ENCODE results near the gene NPW.

Gene NPW

DNA sequence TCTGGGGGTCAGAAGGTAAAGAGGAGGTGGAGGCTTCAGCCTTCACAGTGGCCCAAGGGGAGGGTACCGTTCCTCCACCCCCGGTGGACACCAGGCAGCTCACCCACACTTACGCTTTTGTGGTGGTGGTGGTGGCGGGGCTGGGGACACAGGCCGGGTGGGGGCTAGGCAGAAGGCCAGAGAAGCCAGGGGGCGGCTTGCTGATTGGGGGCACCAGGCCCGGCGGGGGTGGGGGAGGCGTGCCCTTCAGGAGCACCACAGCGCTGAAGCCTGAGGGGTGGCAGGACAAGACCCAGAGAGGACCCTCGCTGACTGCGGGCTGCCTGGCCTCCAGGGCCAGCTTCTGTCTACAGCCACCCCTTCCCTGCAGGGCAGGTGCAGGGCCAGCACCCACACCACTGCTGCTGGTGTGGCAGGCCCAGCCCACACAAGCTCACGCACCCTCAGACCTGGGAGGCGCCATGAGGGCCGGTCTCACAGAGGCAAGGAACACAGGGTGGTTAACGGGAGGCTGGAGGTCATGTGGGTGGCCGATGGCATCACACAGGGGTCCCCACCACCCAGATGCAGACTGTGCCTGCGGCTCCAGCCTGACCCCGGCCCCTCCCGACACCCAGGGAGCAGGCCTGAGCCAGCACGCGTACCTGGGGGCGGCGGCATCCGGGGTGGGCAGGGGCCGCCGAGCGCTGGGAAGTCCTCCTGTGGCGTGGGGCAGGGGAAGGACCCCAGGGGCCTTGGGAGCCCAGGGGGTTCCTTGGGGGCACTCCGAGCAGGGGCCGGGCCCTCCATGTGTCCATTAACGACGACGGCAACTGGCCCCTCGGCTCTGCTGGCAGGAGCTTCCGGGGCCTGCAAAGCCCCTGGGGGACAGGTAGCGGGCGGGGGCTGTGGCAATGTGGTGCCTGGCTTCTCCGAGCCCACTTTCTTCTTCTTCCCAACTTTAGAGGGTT lies 20.5 kb upstream of the NPW start:
- H3K4me1 ChIP-seq (ENCODE audit: control insufficient read depth, insufficient read depth, low read length): peaks cover 2% of the 10 kb centered on the region
- no peak overlapping the region for H3K4me3 ChIP-seq (ENCODE audit: low read depth, low read length)
- peaks cover 58% of the 10 kb centered on the region for H3K36me3 ChIP-seq (ENCODE audit: control insufficient read depth, insufficient read depth, low read length)
- no peaks in the 10 kb centered on the region for H3K27me3 ChIP-seq (ENCODE audit: control insufficient read depth, insufficient read depth, low read length)
- no peaks in the 10 kb centered on the region for H3K9me3 ChIP-seq (ENCODE audit: control insufficient read depth, insufficient read depth, low read length)
- H3K9ac ChIP-seq (ENCODE audit: low read depth, low read length): no peak overlapping the region

DNA sequence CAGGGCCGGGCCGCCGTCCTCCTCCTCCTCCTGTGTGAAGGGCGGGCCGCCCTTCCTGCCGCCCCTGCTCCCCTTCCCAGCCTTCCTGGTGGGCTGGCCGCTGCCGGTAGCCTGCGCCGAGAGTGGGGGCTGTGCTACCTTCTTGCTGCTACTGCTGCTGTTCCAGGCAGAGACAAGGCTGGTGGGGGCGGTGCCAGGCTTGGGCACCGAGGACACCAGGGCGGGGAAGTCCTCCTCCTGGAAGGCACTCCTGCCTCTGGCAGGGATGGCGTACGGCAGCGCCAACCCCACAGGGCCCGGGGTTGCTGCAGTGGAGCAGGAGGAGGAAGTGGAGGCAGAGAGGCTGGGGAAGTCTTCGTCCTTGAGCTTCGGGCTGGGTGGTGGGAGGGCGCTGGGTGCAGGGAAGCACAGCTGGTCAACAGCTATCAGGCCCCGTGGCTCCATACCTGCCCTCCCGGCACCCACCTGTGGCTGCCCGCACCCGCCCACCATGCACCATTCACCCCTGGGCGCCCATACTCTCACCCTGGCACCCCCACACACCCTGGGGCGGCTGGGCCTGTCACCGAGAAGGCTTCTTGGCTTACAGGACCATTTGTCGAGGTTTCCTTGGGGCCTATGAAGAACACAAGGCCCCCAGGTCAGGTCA lies 19.6 kb upstream of the NPW start:
- peaks cover 2% of the 10 kb centered on the region for H3K4me1 ChIP-seq (ENCODE audit: control insufficient read depth, insufficient read depth, low read length)
- no peak overlapping the region for H3K4me3 ChIP-seq (ENCODE audit: low read depth, low read length)
- H3K36me3 ChIP-seq (ENCODE audit: control insufficient read depth, insufficient read depth, low read length): peaks cover 58% of the 10 kb centered on the region
- H3K9me3 ChIP-seq (ENCODE audit: control insufficient read depth, insufficient read depth, low read length): no peaks in the 10 kb centered on the region
- no peak overlapping the region for H3K9ac ChIP-seq (ENCODE audit: low read depth, low read length)
- H3K27me3 ChIP-seq (ENCODE audit: control insufficient read depth, insufficient read depth, low read length): no peaks in the 10 kb centered on the region

DNA sequence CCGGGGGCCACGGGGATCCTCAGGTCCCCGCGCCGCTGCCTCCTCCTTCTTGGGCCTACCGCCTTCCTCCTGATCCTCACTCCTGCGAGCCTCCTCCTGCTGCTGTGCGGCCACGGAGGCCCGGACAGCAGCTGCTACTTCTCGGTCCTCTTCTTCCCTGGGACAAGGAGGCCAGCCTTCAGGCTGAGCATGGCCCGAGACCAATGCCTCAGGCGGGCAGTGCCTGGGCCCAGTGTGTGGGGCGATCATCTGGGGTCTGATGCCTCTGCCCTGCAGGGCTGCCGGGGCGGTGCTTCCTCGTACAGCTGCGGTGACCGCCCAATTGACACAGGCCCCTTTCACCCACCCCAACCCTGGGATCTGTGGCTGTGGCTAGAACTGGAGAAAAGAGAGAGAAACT lies 18.6 kb upstream of the NPW start:
- H3K27me3 ChIP-seq (ENCODE audit: control insufficient read depth, insufficient read depth, low read length): no peaks in the 10 kb centered on the region
- peaks cover 58% of the 10 kb centered on the region for H3K36me3 ChIP-seq (ENCODE audit: control insufficient read depth, insufficient read depth, low read length)
- H3K4me3 ChIP-seq (ENCODE audit: low read depth, low read length): no peak overlapping the region
- H3K4me1 ChIP-seq (ENCODE audit: control insufficient read depth, insufficient read depth, low read length): peaks cover 2% of the 10 kb centered on the region
- no peak overlapping the region for H3K9ac ChIP-seq (ENCODE audit: low read depth, low read length)
- no peaks in the 10 kb centered on the region for H3K9me3 ChIP-seq (ENCODE audit: control insufficient read depth, insufficient read depth, low read length)

DNA sequence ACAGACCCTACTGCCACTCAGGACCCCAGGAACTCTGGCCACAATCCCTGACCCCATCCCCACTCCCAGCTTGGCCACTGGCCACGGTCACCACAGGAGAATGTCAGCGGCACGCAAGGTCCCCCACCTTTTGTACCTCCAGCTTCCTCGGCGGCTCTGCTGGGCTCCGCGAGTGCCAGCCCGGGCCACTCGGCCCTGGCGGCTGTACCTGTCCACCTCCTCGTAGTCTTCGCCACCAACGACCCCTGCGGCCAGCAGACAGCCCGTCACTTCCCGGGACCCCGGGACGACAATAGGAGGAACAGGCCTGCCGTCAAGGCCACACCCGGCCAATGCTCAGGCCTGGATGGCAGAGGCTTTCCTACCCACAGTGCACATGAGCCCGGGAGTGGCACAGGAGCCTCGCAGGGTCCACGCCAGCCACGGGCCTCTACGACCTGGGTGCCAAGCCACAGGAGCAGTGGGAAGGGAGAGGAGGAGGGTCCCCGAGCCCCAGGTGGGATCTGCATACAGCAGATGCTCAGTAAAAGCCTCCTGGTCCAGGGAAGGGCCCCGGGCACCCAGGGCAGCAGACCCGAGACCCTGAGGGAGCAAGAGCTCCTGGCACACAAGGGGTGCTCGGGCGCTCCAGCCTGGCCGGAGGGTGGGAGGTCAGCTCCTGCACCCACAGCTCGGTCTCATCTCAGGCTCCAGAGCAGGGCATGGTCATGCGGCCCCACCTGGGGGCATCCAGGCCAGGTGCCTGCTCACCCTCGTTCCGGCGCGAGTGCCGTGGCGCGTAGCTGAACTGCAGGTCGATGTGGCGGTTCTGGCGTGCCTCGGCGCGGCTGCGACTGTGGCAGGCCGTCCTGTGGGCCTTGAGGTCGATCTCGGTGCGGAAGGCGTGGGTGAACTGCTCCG lies 17.9 kb upstream of the NPW start:
- no peak overlapping the region for H3K9ac ChIP-seq (ENCODE audit: low read depth, low read length)
- H3K9me3 ChIP-seq (ENCODE audit: control insufficient read depth, insufficient read depth, low read length): no peaks in the 10 kb centered on the region
- peaks cover 58% of the 10 kb centered on the region for H3K36me3 ChIP-seq (ENCODE audit: control insufficient read depth, insufficient read depth, low read length)
- no peak overlapping the region for H3K4me3 ChIP-seq (ENCODE audit: low read depth, low read length)
- peaks cover 2% of the 10 kb centered on the region for H3K4me1 ChIP-seq (ENCODE audit: control insufficient read depth, insufficient read depth, low read length)
- no peaks in the 10 kb centered on the region for H3K27me3 ChIP-seq (ENCODE audit: control insufficient read depth, insufficient read depth, low read length)

DNA sequence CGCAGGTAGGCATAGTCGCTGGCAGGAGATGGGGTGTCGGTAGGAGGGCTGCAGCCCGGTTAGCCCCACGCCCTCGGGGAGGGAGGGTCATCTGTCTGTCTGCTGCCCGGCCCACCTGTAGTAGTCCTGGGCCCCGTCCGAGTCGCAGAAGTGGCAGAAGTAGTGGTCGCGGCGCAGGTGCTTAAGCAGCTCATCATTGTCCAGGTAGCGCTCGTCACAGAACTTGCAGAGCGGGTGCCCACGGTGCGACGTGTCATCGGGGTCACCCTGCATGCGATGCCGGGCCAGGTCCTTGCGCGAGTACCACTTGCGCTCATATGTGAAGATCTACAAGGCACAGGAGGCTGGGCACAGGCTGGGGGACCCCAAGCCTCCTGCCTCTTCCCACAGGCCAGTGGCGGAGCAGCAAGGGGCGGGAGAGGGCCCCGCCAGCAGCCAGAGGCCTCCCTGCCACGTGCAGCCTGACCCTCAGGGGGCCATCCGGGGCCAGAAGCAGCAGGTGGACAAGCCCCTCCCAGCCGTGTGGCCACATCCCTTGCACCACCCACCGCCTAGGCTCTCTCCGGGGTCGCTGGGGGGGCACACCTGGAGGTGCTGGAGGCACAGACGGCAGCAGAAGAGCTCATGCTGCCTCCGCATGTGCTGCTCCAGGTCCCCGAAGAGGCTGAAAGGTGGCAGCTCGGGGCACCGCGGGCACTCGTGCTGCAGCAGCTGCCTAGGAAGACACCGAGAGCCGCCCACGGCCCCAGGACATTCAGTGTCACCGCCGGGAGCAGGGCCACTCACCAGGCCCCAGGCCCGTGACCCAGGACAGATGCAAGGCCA lies 17.0 kb upstream of the NPW start:
- Histone ChIP-seq H3K9me3 (ENCODE audit: control insufficient read depth, insufficient read depth, low read length) (no peaks in the 10 kb centered on the region), H3K4me1 (ENCODE audit: control insufficient read depth, insufficient read depth, low read length) (peaks cover 2% of the 10 kb centered on the region), H3K4me3 (ENCODE audit: low read depth, low read length) (no peak overlapping the region), H3K9ac (ENCODE audit: low read depth, low read length) (no peak overlapping the region), H3K36me3 (ENCODE audit: control insufficient read depth, insufficient read depth, low read length) (peaks cover 58% of the 10 kb centered on the region), H3K27me3 (ENCODE audit: control insufficient read depth, insufficient read depth, low read length) (no peaks in the 10 kb centered on the region)

DNA sequence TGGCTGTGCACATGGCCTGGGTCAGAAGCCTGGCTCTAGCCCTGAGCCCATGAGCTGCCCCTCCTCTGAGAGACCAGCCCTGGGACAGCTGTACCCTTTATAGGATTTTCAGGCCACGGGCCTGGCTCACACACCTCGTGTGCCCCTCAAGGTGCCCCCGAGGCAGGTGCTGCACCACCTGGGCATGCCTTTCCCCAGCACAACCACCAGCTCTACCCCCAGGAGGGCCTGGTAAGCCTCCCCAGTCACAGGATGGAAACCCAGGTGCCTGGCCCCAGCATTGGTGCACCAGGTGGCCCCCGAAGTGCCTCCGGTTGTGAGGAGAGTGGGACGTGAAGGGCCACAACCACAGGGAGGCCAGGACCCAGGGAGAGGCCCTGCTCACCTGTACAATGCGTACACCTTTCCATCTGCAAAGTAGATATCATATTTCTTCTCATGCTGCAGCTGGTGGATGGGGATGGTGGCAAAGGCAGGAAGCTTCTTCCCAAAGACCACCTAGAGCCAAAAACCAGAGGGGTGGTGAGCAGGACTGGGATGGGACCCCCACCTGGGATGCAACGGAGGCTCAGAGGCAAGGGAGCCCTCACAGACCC lies 16.3 kb upstream of the NPW start:
- Histone ChIP-seq H3K9me3 (ENCODE audit: control insufficient read depth, insufficient read depth, low read length) (no peaks in the 10 kb centered on the region), H3K36me3 (ENCODE audit: control insufficient read depth, insufficient read depth, low read length) (peaks cover 52% of the 10 kb centered on the region), H3K4me3 (ENCODE audit: low read depth, low read length) (no peak overlapping the region), H3K27me3 (ENCODE audit: control insufficient read depth, insufficient read depth, low read length) (no peaks in the 10 kb centered on the region), H3K4me1 (ENCODE audit: control insufficient read depth, insufficient read depth, low read length) (peaks cover 5% of the 10 kb centered on the region), H3K9ac (ENCODE audit: low read depth, low read length) (no peak overlapping the region)

DNA sequence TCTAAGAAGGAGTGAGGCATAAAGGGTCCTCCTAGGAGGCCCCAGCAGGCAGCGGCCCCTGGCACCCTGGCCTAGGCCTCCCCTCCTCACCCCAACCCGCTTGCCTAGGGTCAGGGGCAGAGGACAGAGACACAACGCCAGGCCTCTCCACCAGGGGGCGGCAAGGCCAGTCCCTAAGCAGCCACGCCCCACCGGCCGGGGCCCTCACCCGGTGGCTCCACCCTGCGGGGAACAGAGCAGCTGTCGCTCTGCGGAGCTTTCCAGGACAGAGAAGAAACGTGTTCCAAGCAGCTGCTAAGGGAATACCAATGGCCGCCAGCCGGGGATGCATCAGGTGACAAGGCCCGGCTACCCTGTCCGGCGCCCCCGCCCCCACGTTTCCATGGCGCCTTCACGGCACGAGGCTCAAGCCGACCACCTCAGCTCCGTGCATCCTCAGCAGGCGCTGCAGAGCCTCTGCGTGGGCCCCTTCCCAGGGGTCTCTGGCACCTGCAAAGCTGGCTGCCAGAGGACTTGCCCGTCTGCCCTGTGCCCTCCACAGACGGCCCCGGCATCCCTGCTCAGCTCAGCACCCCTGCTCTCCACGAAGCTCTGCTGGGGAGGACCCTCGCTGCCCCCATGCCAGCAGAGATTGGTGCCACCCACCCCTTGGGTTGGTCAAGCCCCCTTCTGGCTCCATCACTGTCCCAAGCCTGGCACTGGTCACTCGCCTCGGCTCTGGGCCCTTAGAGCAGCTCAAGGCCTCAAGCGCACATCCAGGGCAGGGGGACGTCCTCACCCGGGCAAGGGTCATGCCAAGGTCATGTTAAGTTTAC lies 15.6 kb upstream of the NPW start:
- Histone ChIP-seq H3K9ac (ENCODE audit: low read depth, low read length) (no peak overlapping the region), H3K4me3 (ENCODE audit: low read depth, low read length) (no peak overlapping the region), H3K9me3 (ENCODE audit: control insufficient read depth, insufficient read depth, low read length) (no peaks in the 10 kb centered on the region), H3K36me3 (ENCODE audit: control insufficient read depth, insufficient read depth, low read length) (peaks cover 49% of the 10 kb centered on the region), H3K27me3 (ENCODE audit: control insufficient read depth, insufficient read depth, low read length) (no peaks in the 10 kb centered on the region), H3K4me1 (ENCODE audit: control insufficient read depth, insufficient read depth, low read length) (peaks cover 7% of the 10 kb centered on the region)

DNA sequence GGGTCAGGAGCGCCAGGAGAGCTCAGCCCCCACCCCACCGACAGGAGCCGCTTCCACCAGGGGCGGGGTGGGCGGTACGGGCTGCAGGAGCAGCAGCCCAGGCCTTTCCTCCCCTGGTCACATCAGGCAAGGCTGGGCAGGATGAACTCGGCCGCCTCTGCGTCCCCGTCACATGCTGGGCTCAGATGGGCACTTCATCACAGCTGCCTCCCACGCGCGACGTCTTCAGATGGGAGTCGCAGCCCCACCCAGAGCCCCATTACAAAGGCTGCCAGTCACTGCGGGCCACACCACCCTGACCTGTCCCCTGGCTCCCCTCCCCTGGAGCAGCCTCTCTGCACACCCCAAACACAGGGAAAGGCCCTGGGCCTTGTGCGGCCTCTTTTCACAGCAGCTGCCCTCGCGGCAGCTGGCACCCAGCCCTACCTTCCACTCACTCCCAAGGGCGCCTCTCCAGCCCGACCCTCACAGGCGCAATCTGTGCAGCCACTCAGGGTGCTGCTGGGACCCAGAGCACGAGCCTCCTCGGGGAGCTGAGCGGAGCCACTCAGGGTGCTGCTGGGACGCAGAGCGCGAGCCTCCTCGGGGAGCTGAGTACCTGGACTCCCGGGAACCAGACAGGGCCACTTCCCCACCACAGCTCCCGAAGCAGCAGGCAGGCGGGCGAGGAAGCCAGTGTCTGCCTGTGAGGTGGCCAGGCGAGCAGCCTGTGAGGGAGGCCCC lies 14.6 kb upstream of the NPW start:
- peaks cover 7% of the 10 kb centered on the region for H3K4me1 ChIP-seq (ENCODE audit: control insufficient read depth, insufficient read depth, low read length)
- no peaks in the 10 kb centered on the region for H3K9me3 ChIP-seq (ENCODE audit: control insufficient read depth, insufficient read depth, low read length)
- no peak overlapping the region for H3K9ac ChIP-seq (ENCODE audit: low read depth, low read length)
- H3K27me3 ChIP-seq (ENCODE audit: control insufficient read depth, insufficient read depth, low read length): no peaks in the 10 kb centered on the region
- peaks cover 40% of the 10 kb centered on the region for H3K36me3 ChIP-seq (ENCODE audit: control insufficient read depth, insufficient read depth, low read length)
- H3K4me3 ChIP-seq (ENCODE audit: low read depth, low read length): no peak overlapping the region

DNA sequence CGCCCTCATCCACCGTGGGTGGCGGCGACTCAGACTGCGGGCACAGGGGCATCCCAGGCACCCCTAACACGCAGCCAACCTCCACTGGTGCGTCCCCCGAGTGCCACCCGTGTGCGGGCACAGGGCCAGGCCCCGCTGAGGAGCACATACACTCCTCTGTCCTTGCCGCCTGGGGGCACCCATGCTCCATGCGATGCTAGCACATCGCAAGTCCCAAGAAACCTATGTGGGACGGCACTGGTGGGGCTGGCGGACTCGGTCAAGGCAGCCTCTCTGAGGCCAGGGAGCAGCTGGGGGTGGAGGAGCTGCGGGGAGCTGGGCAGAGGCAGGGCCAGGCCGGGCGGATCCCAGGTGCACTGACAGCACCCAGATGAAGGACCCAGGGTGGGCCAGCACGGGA lies 13.9 kb upstream of the NPW start:
- H3K27me3 ChIP-seq (ENCODE audit: control insufficient read depth, insufficient read depth, low read length): no peaks in the 10 kb centered on the region
- H3K4me3 ChIP-seq (ENCODE audit: low read depth, low read length): no peak overlapping the region
- H3K9me3 ChIP-seq (ENCODE audit: control insufficient read depth, insufficient read depth, low read length): no peaks in the 10 kb centered on the region
- H3K9ac ChIP-seq (ENCODE audit: low read depth, low read length): no peak overlapping the region
- H3K4me1 ChIP-seq (ENCODE audit: control insufficient read depth, insufficient read depth, low read length): peaks cover 12% of the 10 kb centered on the region
- peaks cover 34% of the 10 kb centered on the region for H3K36me3 ChIP-seq (ENCODE audit: control insufficient read depth, insufficient read depth, low read length)

DNA sequence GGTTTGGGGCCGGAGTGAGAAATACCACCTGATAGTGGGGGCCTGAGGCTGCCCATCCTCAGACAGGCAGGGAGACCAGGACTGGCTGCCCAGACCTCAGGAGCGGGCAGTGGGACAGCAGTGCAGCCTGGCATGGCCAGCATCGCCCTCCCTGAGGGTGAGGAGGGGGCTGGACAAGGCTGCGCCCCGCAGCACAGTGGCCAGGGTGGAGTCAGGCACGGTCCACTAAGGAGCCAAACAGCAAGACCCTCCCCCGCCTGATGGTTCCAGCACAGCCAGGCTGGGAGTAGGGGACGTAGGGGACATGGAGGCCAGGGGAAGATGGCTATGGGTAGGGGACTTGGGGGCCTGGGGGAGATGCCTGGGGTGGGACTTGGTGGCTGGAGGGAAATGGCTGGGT lies 13.3 kb upstream of the NPW start:
- H3K36me3 ChIP-seq (ENCODE audit: control insufficient read depth, insufficient read depth, low read length): peaks cover 28% of the 10 kb centered on the region
- peaks cover 12% of the 10 kb centered on the region for H3K4me1 ChIP-seq (ENCODE audit: control insufficient read depth, insufficient read depth, low read length)
- H3K27me3 ChIP-seq (ENCODE audit: control insufficient read depth, insufficient read depth, low read length): no peaks in the 10 kb centered on the region
- H3K4me3 ChIP-seq (ENCODE audit: low read depth, low read length): no peak overlapping the region
- no peaks in the 10 kb centered on the region for H3K9me3 ChIP-seq (ENCODE audit: control insufficient read depth, insufficient read depth, low read length)
- no peak overlapping the region for H3K9ac ChIP-seq (ENCODE audit: low read depth, low read length)
